ENCODE data around the gene GAS2L1. TPM values are rescaled to one million over a fixed set of nuclear protein-coding genes. Genes with fewer than 3 reads are reported as not detected.

The GAS2L1 gene
- total RNA-seq, 1 experiment from 2014 or later, result 29.4 TPM

DNA sequence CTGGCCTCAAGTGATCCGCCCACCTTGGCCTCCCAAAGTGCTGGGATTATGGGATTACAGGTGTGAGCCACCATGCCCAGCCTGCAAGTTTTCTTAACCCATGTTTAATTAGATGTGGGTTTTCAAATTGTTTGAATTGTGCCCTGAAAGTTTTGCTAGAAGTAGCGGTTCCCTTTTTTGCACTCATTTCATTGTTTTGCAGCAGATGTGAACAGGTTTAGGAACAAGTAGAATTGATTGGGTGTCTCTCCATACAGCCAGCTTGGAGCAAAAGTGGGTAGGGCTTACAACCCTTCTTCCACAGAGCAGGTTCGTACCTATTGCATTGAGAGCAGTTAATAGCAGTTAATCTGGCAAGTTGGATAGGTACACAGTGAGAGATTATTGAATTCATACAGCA lies 22.3 kb upstream of the GAS2L1 start:
- Histone ChIP-seq H3K4me2 (ENCODE audit: low read length) (no peak overlapping the region), H3K4me3 (replicated peaks in 1 of 2; ENCODE audit: low read depth in 1 of 2, low read length in 2 of 2) (no peak overlapping the region), H3K9ac (ENCODE audit: low read length) (no peak overlapping the region), H3K9me3 (ENCODE audit: control insufficient read depth in 1 of 2, insufficient read depth in 1 of 2, low read depth in 1 of 2, low read length in 2 of 2) (no peaks in the 10 kb centered on the region), H3K79me2 (ENCODE audit: insufficient read depth, low read length) (peaks cover 100% of the 10 kb centered on the region), H3K27me3 (ENCODE audit: insufficient read depth, low read length) (no peaks in the 10 kb centered on the region), H3K27ac (ENCODE audit: low read depth, low read length) (no peak overlapping the region), H2AFZ (ENCODE audit: low read depth, low read length, poor library complexity, severe bottlenecking) (no peak overlapping the region), H3K4me1 (ENCODE audit: control insufficient read depth in 1 of 2, insufficient read depth in 2 of 2, low read length in 2 of 2) (no peaks in the 10 kb centered on the region), H3K9me2 (ENCODE audit: insufficient read depth) (no peaks in the 10 kb centered on the region), H4K20me1 (ENCODE audit: insufficient read depth) (peaks cover 40% of the 10 kb centered on the region; the same call in 1 of the 2 replicates), H3K36me3 (ENCODE audit: control insufficient read depth in 1 of 2, insufficient read depth in 2 of 2, low read length in 2 of 2) (peaks cover 63 to 75% of the 10 kb centered on the region in 2 experiments)
- no peak for ATAC-seq
- no peak for DNase-seq (ENCODE audit: low read depth, low spot score)
- intact Hi-C loops (cut with micrococcal nuclease), result no loop called here
- CTCF ChIA-PET, result no interaction called here
- RAD21 ChIA-PET (ENCODE audit: low non-redundant PET in 1 of 2, low total read pairs in 2 of 2, uncharacterized antibody in 2 of 2, unreplicated experiment in 2 of 2), result no interaction called here
- no TSS peak for BruUV-seq (replicated peaks)
- POLR2A ChIA-PET, result no interaction called here
- TF ChIP-seq MAX (IDR thresholded peaks at IDR 0.05), result no peak
- TF ChIP-seq YY1 (IDR thresholded peaks at IDR 0.05; ENCODE audit: extremely low read depth, insufficient replicate concordance, low read depth, low read length), result no peak
- TF ChIP-seq EZH2 (IDR thresholded peaks at IDR 0.05), result no peak
- TF ChIP-seq, protein P1, sequence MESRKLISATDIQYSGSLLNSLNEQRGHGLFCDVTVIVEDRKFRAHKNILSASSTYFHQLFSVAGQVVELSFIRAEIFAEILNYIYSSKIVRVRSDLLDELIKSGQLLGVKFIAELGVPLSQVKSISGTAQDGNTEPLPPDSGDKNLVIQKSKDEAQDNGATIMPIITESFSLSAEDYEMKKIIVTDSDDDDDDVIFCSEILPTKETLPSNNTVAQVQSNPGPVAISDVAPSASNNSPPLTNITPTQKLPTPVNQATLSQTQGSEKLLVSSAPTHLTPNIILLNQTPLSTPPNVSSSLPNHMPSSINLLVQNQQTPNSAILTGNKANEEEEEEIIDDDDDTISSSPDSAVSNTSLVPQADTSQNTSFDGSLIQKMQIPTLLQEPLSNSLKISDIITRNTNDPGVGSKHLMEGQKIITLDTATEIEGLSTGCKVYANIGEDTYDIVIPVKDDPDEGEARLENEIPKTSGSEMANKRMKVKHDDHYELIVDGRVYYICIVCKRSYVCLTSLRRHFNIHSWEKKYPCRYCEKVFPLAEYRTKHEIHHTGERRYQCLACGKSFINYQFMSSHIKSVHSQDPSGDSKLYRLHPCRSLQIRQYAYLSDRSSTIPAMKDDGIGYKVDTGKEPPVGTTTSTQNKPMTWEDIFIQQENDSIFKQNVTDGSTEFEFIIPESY (IDR thresholded peaks at IDR 0.05; ENCODE audit: extremely low read depth, insufficient replicate concordance, low read length), result no peak
- no peak for TF ChIP-seq JUND (IDR thresholded peaks at IDR 0.05)
- no peak for TF ChIP-seq SP1 (IDR thresholded peaks at IDR 0.05; ENCODE audit: low read depth)
- no peak for TF ChIP-seq ZNF274 (IDR thresholded peaks at IDR 0.05; ENCODE audit: low read depth, low read length)
- no peak for TF ChIP-seq ELF1 (IDR thresholded peaks at IDR 0.05; ENCODE audit: borderline replicate concordance, low read depth)
- no peak for TF ChIP-seq CTCF (IDR thresholded peaks at IDR 0.05 in 2 of 3, conservative IDR thresholded peaks at IDR 0.05 in 1 of 3; ENCODE audit: borderline replicate concordance in 1 of 3, insufficient read depth in 1 of 3, low read depth in 2 of 3, low read length in 2 of 3)
- TF ChIP-seq RAD21 (IDR thresholded peaks at IDR 0.05; ENCODE audit: low read depth), result no peak
- no peak for TF ChIP-seq SRF (IDR thresholded peaks at IDR 0.05; ENCODE audit: low read depth)
- no peak for TF ChIP-seq REST (IDR thresholded peaks at IDR 0.05; ENCODE audit: low read depth)
- TF ChIP-seq ZFX (IDR thresholded peaks at IDR 0.05), result no peak
- TF ChIP-seq TCF7L2 (IDR thresholded peaks at IDR 0.05; ENCODE audit: borderline replicate concordance, extremely low read depth, insufficient read depth, insufficient read length), result no peak
- TF ChIP-seq POLR2A (IDR thresholded peaks at IDR 0.05; ENCODE audit: borderline replicate concordance, extremely low read depth, insufficient read depth, insufficient read length), result no peak
- TF ChIP-seq, protein P2, sequence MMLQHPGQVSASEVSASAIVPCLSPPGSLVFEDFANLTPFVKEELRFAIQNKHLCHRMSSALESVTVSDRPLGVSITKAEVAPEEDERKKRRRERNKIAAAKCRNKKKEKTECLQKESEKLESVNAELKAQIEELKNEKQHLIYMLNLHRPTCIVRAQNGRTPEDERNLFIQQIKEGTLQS (IDR thresholded peaks at IDR 0.05), result no peak
- TF ChIP-seq EGR1 (IDR thresholded peaks at IDR 0.05; ENCODE audit: low read depth), result no peak
- TF ChIP-seq EZH2phosphoT487 (IDR thresholded peaks at IDR 0.05; ENCODE audit: borderline replicate concordance), result no peak
- no peak for TF ChIP-seq CBX3 (IDR thresholded peaks at IDR 0.05; ENCODE audit: low read depth)
- TF ChIP-seq CEBPB (IDR thresholded peaks at IDR 0.05; ENCODE audit: low read depth), result no peak
